ENCODE data around the gene MRPL33. TPM values are rescaled to one million over a fixed set of nuclear protein-coding genes. Genes with fewer than 3 reads are reported as not detected.
A peak's percentile ranks its signal among the peaks of the same experiment; 100 is the strongest.
"Not testable (repeated sequence)": the region's sequence is repeated elsewhere in the genome, so short reads cannot be mapped to it uniquely, and the experiment has no call there.

The MRPL33 gene
- total and polyA plus RNA-seq, 12 donors = 123 to 661 (median 253) TPM

- intact Hi-C loops (cut with DNase I) = loop anchor here in 2 of 10 donors (2.0 to 10.0 kb wide), 2 partner anchors 695 to 699 kb away; no protein-coding TSS in a partner anchor
- no peaks in the 10 kb centered on the region for H3K9me3 ChIP-seq
- 83 to 84% methylated on average over 3 of the region's 3 CpGs for WGBS, 2 donors
- ATAC-seq = peak in 4 of 8 donors; percentile 12 to 20 (median 19)
- TF ChIP-seq, protein P1, sequence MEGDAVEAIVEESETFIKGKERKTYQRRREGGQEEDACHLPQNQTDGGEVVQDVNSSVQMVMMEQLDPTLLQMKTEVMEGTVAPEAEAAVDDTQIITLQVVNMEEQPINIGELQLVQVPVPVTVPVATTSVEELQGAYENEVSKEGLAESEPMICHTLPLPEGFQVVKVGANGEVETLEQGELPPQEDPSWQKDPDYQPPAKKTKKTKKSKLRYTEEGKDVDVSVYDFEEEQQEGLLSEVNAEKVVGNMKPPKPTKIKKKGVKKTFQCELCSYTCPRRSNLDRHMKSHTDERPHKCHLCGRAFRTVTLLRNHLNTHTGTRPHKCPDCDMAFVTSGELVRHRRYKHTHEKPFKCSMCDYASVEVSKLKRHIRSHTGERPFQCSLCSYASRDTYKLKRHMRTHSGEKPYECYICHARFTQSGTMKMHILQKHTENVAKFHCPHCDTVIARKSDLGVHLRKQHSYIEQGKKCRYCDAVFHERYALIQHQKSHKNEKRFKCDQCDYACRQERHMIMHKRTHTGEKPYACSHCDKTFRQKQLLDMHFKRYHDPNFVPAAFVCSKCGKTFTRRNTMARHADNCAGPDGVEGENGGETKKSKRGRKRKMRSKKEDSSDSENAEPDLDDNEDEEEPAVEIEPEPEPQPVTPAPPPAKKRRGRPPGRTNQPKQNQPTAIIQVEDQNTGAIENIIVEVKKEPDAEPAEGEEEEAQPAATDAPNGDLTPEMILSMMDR (IDR thresholded peaks at IDR 0.05) = no peak
- no peaks in the 10 kb centered on the region for H3K27me3 ChIP-seq
- H3K4me1 ChIP-seq = peaks cover 0 to 22% (median 11%) of the 10 kb centered on the region in 9 donors
- no peak for DNase-seq
- H3K4me3 ChIP-seq = no peak overlapping the region
- H3K27ac ChIP-seq = peak overlapping the region in 4 of 10 donors; percentile 37 to 68 (median 38)
- no peaks in the 10 kb centered on the region for H3K36me3 ChIP-seq
These were observed 15.4 kb upstream of the MRPL33 start for GRCh38 chr2:27756091-27756490.

DNA sequence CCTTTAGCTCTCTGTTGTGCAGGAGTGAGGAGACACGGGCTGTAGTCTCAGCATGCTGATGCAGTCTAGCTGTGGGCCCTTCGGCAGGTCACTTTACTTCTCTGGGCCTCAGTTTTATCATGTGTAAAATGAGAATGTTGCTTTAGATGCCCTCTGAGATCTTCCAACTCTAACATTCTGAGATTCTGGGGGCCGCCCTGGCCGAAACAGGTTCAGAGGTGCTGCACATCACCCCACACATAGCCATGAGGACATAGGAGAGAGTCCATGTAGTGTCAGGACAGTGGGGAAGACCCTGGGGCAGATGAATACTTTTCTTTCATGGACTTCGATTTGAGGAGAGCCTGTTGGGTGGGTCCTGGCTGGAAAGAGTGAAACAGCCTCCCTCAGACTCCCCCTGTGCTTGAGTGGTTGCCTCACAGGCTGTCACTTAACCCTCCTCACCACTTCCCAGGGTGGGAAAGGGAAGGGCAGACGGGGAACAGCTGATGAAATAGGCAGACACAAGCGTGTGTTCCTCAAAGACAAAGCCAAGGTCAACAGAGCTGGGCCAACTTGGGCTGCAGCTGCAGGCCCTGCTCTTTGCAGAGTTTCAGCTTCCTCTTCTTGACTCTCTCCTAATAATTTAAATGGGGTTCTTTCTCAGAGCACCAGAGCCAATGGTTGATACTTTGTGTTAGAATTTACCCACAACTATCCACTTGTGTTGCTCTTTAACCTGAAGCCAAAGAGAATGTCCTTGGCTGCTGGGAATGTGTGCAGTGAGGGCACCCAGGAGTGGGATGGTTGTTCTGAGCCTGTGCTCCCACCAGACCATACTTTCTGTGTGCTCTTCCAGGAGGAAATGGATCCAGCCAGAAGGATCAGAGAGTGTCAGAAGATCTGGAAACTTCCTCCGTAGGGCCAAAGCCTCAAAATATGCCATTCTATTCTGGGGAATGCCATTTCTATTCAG is 14.7 kb upstream of the MRPL33 start:
- 73% methylated on average over 8 of the region's 8 CpGs for WGBS, 2 donors
- H3K4me1 ChIP-seq = peaks cover 0 to 22% (median 11%) of the 10 kb centered on the region in 9 donors
- ATAC-seq (peak; percentile 50 to 86 (median 76)), DNase-seq (peak; percentile 24 to 45)
- TF ChIP-seq, protein P1 (IDR thresholded peaks at IDR 0.05) = no peak
- no peak overlapping the region for H3K4me3 ChIP-seq
- intact Hi-C loops (cut with DNase I) = loop anchor here in 2 of 10 donors (2.0 to 10.0 kb wide), 2 partner anchors 694 to 698 kb away; no protein-coding TSS in a partner anchor
- H3K27me3 ChIP-seq = no peaks in the 10 kb centered on the region
- no peaks in the 10 kb centered on the region for H3K9me3 ChIP-seq
- H3K27ac ChIP-seq = peak overlapping the region in 6 of 10 donors; percentile 37 to 68 (median 49)
- H3K36me3 ChIP-seq = no peaks in the 10 kb centered on the region

GRCh38 chr2:27762951-27763906 is 8.3 kb upstream of the MRPL33 start:
- Histone ChIP-seq H3K27ac (no peak overlapping the region), H3K27me3 (no peaks in the 10 kb centered on the region), H3K4me1 (peaks cover 0 to 13% (median 4%) of the 10 kb centered on the region in 9 donors), H3K4me3 (no peak overlapping the region), H3K36me3 (no peaks in the 10 kb centered on the region), H3K9me3 (no peaks in the 10 kb centered on the region)
- no peak for DNase-seq
- intact Hi-C loops (cut with DNase I) = no loop called here
- TF ChIP-seq, protein P1 (IDR thresholded peaks at IDR 0.05) = no peak
- no peak for ATAC-seq
- WGBS, 2 donors = 91 to 95% methylated on average over 3 of the region's 3 CpGs

DNA sequence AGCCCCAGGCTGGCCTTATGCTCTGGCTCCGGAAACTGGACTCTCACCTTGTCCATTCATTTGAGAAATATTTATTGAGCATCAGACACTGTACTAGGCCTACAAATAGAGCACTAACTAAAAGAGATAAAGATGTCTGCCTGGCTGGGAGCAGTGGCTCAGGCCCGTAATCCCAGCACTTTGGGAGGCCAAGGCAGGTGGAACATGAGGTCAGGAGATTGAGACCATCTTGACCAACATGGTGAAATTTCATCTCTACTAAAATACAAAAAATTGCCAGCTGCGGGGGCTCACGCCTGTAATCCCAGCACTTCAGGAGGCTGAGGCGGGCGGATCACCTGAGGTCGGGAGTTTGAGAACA is 7.6 kb upstream of the MRPL33 start:
- H3K9me3 ChIP-seq = no peaks in the 10 kb centered on the region
- H3K36me3 ChIP-seq = no peaks in the 10 kb centered on the region
- no peak overlapping the region for H3K27ac ChIP-seq
- peaks cover 0 to 13% (median 4%) of the 10 kb centered on the region in 9 donors for H3K4me1 ChIP-seq
- intact Hi-C loops (cut with DNase I) = no loop called here
- WGBS, 2 donors = 94 to 97% methylated on average over 7 of the region's 7 CpGs
- no peak for ATAC-seq
- no peaks in the 10 kb centered on the region for H3K27me3 ChIP-seq
- H3K4me3 ChIP-seq = no peak overlapping the region
- TF ChIP-seq, protein P1 (IDR thresholded peaks at IDR 0.05) = no peak
- no peak for DNase-seq

GRCh38 chr2:27764526-27764925 is 7.0 kb upstream of the MRPL33 start:
- intact Hi-C loops (cut with DNase I); DNase-seq; ATAC-seq; H3K4me3 ChIP-seq; H3K27ac ChIP-seq; H3K9me3 ChIP-seq; H3K27me3 ChIP-seq; H3K36me3 ChIP-seq: not testable (repeated sequence)
- 93 to 97% methylated on average over 3 of the region's 3 CpGs for WGBS, 2 donors
- peaks cover 0 to 13% (median 4%) of the 10 kb centered on the region in 9 donors for H3K4me1 ChIP-seq
